ENCODE results near the gene MATN4.
"Not testable (repeated sequence)": the region's sequence is repeated elsewhere in the genome, so short reads cannot be mapped to it uniquely, and the experiment has no call there.

The MATN4 gene

GRCh38 chr20:45308117-45308778, at the start of gene MATN4:
MATN4 (minus strand) TSS chr20:45308299; CDS start chr20:45305582, 2,717 bp downstream.
- no peak within 1 kb of the TSS for H3K4me3 ChIP-seq (ENCODE audit: low read depth, low read length)
- no peak for TF ChIP-seq CTCF (IDR thresholded peaks at IDR 0.05; ENCODE audit: low read depth, low read length)
- no peak for TF ChIP-seq MYC (IDR thresholded peaks at IDR 0.05; ENCODE audit: low read depth, low read length)
- no peak for TF ChIP-seq MAX (IDR thresholded peaks at IDR 0.05; ENCODE audit: low read depth, low read length)
- no peak for TF ChIP-seq POLR2A (IDR thresholded peaks at IDR 0.05; ENCODE audit: extremely low read depth, insufficient read length)
- no peak for DNase-seq (ENCODE audit: low read depth)

GRCh38 chr20:45355209-45356084, 47.3 kb upstream of the MATN4 start:
- DNase-seq (ENCODE audit: low read depth): no peak
- no peak overlapping the region for H3K4me3 ChIP-seq (ENCODE audit: low read depth, low read length)
- TF ChIP-seq CTCF (IDR thresholded peaks at IDR 0.05; ENCODE audit: low read depth, low read length) (no peak), MYC (IDR thresholded peaks at IDR 0.05; ENCODE audit: low read depth, low read length) (no peak), MAX (IDR thresholded peaks at IDR 0.05; ENCODE audit: low read depth, low read length) (no peak)

GRCh38 chr20:45354423-45355208, 46.5 kb upstream of the MATN4 start:
- TF ChIP-seq MYC (IDR thresholded peaks at IDR 0.05; ENCODE audit: low read depth, low read length) (no peak), POLR2A (IDR thresholded peaks at IDR 0.05; ENCODE audit: extremely low read depth, insufficient read length) (no peak), CTCF (IDR thresholded peaks at IDR 0.05; ENCODE audit: low read depth, low read length) (no peak), MAX (IDR thresholded peaks at IDR 0.05; ENCODE audit: low read depth, low read length) (no peak)
- no peak for DNase-seq (ENCODE audit: low read depth)
- H3K4me3 ChIP-seq (ENCODE audit: low read depth, low read length): no peak overlapping the region

GRCh38 chr20:45353746-45354145, 45.6 kb upstream of the MATN4 start:
- no peak for DNase-seq (ENCODE audit: low read depth)
- no peak overlapping the region for H3K4me3 ChIP-seq (ENCODE audit: low read depth, low read length)
- TF ChIP-seq MAX (IDR thresholded peaks at IDR 0.05; ENCODE audit: low read depth, low read length): no peak
- no peak for TF ChIP-seq CTCF (IDR thresholded peaks at IDR 0.05; ENCODE audit: low read depth, low read length)
- no peak for TF ChIP-seq POLR2A (IDR thresholded peaks at IDR 0.05; ENCODE audit: extremely low read depth, insufficient read length)
- no peak for TF ChIP-seq MYC (IDR thresholded peaks at IDR 0.05; ENCODE audit: low read depth, low read length)

GRCh38 chr20:45352729-45353128, 44.6 kb upstream of the MATN4 start:
- no peak for DNase-seq (ENCODE audit: low read depth)
- H3K4me3 ChIP-seq (ENCODE audit: low read depth, low read length): no peak overlapping the region
- no peak for TF ChIP-seq POLR2A (IDR thresholded peaks at IDR 0.05; ENCODE audit: extremely low read depth, insufficient read length)
- TF ChIP-seq MAX (IDR thresholded peaks at IDR 0.05; ENCODE audit: low read depth, low read length): no peak
- no peak for TF ChIP-seq CTCF (IDR thresholded peaks at IDR 0.05; ENCODE audit: low read depth, low read length)
- TF ChIP-seq MYC (IDR thresholded peaks at IDR 0.05; ENCODE audit: low read depth, low read length): no peak

GRCh38 chr20:45350795-45351194, 42.7 kb upstream of the MATN4 start:
- H3K4me3 ChIP-seq (ENCODE audit: low read depth, low read length); DNase-seq (ENCODE audit: low read depth): not testable (repeated sequence)

All from NB4 (cell line).